Esophagus muscularis mucosa (tissue), 2 donors: ENCODE measurements around the gene KCNH4.

Experiments
- POLR2A ChIP-seq: fragments of 450-650 bp; IDR thresholded peaks from one replicate; pipeline ENCODE4 v1.6.1; 2017; ENCODE audit warnings: antibody characterized with exemption, moderate library complexity, mild to moderate bottlenecking, low read depth
- POLR2AphosphoS5 ChIP-seq, 2 donors: sonication (generic); formaldehyde crosslinking; IDR thresholded peaks; one replicate each; pipeline ENCODE4 v1.6.1; 2017; ENCODE audit warnings: antibody characterized with exemption in 2 of 2

- TF ChIP-seq POLR2AphosphoS5 (IDR thresholded peaks at IDR 0.05) (no peak), POLR2A (no peak)
Measured at GRCh38 chr17:42127414-42127813, 53.5 kb downstream of the KCNH4 start.
